ENCODE data around the gene GLYATL1B.
A peak's percentile ranks its signal among the peaks of the same experiment; 100 is the strongest.
"Not testable (repeated sequence)": the region's sequence is repeated elsewhere in the genome, so short reads cannot be mapped to it uniquely, and the experiment has no call there.

The GLYATL1B gene

DNA sequence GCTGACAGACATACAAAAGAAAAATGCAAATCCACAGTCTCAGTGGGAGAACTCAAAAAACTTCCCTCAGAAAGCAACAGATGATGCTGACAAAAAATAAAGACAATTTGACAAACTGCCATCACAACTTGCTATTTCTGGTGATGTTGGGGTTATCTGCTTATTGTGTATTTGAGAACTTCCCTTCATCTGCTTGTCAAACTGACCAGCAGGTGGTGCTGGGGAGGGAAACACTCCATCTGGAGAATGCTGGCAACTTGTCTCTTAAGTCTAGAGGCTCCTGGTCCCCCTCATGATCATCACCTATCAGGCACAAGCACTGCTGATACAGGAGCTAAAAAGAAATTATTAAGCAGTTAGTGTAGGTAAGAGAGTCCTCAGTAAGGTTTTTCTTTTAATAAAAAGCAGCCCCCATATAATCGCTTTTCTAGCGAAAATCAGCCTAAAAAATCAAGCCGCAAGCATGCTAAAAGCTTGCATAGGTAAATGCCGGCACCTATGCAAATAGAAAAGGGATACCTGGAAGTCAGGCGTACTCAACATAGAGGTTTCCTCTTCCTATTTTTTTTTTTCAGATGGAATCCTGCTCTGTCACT, 11.1 kb downstream of the GLYATL1B start:
- no peak for DNase-seq

DNA sequence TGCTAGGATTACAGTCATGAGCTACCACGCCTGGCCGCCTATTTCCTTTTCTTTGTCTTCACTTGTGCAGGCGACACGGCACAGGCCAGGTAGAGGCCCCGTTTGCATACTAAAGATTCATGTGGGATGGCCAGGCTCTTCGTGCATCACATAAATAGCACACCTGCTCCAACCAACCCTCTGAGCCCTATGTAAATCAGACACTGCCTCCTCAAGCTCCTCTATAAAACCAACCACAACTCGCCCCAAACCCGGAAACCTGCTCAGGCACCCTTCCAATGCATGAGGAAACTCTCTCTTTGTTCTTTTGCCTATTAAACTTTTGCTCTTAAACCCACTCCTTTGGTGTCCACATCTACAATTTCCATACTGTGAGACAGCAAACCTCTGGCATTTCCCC, 11.8 kb downstream of the GLYATL1B start:
- DNase-seq, result peak; percentile 71

DNA sequence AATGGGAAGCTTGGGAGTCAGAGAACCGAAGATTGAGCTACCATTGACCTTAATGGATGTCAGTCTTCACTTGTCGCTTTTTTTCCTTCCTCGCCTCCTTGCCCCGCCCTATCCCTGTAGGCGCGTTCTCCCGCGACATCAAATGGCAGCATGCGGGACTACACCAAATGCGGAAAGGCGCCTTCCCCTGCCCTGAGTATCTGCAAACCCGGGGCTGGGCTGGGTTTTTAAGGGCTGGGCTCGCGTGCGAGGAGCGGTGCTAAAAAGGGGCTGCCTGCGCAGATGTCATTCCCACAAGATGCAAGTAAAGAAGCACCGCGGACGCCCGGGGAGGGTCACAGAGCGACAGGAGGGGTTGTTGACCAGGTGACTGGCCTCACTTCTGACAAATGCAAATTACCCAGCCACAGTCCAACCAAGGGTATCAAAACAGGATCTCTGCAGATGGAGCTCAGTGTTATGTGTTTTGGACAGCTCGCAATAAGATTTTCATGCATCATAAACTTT, 16.2 kb downstream of the GLYATL1B start:
- peak; percentile 61 for DNase-seq

DNA sequence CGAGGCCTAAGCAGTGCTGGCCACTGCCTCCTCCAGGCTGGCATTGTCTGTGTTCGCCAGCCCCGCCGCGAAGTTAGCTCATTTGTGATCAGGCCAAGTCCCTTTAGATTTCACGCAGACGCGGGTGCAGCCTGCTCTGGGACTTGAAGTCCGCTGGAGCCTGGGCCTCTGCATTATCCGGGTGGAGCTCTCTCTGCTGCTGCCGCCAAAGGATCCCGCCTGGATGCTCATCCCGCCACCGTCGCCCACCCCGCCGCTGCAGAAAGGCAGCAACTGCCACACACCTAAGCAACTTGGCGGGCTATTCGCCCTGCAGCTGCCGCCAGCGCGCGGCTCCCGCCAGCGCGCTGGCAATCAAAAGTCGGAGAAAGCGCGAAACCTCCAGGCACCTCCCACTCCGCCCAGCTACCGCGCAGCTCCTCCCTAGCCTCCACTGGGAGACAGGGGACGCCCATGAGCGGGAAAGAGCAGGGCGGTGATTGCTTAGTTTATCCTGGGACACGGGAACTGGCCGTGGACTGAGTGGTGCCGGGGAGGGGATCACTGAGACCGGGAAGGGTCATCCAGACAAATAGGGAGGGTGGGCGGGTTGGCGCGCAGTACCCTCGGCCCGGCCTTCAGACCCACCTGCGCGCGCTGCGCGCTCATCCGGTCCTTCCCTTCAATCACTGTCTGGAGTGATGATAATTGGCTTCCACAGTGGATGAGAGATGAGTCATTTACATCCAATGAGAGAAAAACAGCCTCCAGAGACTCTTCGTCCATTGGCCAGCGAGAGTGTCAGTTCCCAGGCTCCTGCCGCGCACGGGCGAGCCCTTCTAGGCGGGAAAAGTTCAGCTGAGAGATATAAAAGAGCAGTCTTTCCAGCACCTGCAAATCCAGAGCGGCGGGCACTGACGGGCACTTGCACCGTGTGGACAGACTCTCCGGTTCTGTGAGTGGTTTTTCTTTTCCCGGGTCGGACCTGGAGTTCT, 20.5 kb downstream of the GLYATL1B start, which contains the start of gene FAM111B:
FAM111B (plus strand) TSS at position 875 of the 974 bp plus-strand sequence. CDS start 2,389 bp downstream, outside the sequence.
- peak; percentile 98 for DNase-seq

DNA sequence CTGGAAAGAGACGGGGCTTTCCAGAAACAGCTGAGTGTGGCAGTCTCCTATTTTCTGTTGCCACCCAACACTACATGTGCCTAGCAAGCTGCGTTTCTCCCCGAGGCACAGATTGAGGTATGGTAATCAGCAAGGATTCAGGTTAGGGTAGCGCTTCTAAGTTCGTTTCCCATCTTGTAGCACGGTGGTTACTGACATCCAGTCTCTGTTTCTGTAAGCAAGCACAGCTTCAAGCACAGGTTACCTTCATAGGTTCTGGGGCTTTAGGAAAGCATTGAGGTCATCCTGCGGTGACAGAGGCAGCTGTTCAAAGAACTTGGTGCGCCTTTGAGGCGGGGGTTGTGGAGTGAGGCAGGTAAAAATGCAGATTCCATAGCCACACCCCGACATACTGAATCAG, 21.6 kb downstream of the GLYATL1B start:
- DNase-seq, result not testable (repeated sequence)

DNA sequence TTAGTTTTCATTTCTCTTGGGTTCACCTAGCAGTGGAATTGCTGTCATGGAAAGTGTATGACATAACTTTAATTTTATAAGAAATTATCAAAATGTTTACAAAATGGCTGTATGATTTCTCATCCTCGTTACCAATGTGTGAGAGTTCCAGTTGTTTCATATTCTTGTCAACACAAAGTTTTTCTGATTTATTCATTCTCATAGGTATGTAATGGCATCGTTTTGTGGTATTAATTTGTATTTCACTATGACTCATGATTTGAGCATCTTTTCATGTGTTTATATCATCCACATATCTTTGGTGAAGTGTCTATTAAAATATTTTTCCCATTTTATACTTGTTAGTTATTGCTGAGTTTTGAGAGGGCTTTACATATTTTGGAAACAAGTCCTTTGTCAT, 26.4 kb downstream of the GLYATL1B start:
- no peak for DNase-seq

DNA sequence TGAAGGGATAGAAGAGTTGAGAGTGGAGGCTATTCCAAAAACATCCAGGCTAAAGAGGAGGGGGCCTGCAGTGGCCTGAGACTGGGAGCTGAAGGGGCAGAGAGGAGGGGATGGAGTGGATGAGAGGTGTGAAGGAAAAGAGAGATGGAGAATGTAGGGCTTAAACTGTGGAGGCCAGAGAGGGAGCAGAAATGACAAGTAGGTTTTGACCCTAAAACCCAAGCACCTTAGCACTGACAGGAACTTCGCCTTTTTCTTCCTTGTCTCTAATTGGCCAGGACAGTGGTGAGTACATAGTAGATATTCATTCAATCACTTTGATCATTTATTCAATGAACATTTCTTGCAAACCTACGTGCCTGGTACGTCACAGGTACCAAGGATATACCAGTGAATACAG, 28.2 kb downstream of the GLYATL1B start:
- DNase-seq, result no peak

DNA sequence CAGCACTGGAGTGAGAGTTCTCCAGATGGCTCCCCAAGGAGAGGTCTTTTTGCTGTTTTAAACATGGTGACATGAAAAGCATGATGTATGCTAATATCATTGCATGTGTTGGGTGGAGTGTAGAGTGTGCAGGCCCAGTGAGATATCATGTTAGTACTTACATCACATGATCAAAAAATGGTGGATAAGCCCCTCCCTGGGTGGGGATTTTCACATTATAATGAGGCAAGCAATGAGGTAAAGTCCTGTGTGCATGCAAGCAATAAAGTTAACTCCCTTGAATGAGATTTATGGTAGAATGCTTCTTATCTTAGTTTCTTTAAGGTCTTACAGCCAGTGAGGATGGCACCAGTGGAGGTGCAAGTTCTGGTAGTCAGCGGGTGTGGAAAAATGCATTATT, 29.4 kb downstream of the GLYATL1B start:
- no peak for DNase-seq

DNA sequence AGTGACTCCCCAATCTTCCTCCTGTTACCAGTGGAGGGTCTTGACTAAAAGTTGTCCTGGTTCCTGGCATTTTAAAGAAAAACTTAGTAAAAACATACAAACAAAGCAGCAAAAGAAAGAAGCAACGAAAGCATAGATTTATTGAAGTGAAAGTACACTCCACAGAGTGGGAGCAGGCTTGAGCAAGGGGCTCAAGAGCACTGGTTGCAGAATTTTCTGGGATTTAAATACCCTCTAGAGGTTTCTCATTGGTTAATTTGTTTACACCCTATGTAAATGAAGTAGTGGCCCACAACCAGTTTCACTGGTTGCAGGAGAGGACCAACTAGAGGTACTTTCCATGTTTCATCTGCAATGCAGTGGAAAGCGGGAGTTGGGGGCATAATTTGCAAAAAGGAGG, 31.7 kb downstream of the GLYATL1B start:
- no peak for DNase-seq

DNA sequence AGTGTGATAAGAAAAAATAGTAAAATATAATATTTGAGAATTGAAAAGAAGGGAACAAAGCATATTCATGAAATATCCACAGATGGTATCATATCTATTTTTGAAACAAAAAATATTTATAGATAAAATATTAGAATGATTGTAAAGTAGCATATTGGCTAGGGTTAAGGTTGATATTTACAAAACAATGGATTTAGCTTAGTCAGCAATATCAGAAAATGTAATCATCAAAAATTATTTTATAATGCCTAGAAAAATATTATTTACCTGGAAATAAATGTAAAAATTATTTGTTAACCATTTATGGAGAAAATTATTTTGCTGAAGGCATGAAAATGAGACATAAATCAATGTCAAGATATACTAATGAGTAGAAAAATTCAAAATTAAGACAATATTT, 33.7 kb downstream of the GLYATL1B start:
- DNase-seq, result no peak

DNA sequence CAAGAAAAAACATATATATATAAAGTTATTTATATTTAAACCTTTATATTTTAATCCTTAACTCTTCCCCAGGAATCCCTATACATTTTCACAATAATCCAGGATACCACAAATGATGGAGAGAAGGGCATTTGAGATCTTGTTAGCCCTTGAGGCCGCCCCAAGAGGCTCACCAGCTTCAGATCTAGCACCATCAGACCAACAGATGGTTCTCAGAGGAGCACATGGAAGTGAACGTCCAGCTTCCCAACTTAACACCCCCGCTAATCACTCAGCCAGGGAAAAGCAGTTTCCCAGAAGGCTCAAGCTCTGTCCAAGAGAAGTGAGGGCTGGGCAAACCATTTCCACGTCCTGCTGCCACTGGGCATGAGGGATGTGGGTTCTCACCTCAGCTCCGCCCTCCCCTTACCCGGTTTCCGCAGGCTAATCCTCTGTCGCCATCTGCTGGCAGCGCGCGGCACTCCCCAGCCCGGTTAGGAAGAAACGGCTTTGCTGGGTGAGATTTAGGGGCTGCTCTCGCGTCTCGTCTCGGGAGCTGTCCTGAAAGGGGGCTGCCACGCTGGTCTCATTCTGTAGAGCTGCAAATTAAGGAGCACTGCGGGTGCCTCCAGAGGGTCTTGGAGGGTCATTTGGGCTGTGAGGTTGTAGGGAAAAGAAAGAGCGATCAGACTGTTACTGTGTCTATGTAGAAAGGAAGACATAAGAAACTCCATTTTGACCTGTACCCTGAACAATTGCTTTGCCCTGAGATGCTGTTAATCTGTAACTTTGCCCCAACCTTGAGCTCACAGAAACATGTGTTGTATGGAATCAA, 49.7 kb downstream of the GLYATL1B start:
- no peak for DNase-seq

DNA sequence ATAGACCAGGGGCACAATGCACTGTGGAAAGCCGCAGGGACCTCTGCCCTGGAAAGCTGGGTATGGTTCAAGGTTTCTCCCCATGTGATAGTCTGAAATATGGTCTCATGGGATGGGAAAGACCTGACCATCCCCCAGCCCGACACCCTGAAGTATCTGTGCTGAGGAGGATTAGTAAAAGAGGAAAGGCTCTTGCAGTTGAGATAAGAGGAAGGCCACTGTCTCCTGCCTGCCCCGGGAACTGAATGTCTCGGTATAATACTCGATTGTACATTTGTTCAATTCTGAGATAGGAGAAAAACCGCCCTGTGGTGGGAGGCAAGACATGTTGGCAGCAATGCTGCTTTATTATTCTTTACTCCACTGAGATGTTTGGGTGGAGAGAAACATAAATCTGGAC, 50.4 kb downstream of the GLYATL1B start:
- not testable (repeated sequence) for DNase-seq

DNA sequence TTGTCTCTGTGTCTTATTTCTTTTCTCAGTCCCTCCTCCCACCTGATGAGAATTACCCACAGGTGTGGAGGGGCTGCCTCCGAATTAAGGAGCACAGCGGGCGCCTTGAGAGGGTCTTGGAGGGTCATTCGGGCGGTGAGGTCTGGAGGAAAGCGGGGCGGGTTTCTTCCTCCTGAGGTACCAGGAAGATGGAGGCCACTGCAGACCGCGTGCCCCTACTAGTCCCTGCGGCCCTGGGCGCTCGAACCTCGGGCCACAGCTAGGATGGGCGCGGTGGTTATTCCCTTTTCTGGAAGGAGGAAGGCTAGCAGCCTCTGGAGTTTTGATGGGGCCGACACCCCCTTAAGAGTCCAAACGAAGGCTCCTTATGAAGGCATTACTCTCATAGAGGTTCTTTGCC, 51.1 kb downstream of the GLYATL1B start:
- no peak for DNase-seq

DNA sequence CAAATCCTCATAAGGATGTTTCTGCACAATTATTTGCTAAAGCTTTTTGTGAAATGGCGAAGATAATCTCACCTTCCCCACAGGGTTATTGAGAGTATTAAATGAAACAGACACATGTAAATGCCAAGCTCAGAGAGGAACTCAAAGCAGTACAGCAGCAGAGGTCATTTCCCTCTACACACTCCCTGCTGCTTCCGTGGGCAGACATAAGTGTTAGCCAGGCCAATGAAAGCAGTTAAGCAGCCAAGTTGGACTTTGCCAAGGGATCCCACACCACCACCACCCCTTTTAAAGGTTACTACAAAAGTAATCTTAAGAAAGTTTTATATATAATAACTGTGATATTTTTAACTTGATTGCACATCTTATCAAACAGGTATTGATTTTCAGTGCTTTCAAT, 52.5 kb downstream of the GLYATL1B start:
- DNase-seq, result no peak

DNA sequence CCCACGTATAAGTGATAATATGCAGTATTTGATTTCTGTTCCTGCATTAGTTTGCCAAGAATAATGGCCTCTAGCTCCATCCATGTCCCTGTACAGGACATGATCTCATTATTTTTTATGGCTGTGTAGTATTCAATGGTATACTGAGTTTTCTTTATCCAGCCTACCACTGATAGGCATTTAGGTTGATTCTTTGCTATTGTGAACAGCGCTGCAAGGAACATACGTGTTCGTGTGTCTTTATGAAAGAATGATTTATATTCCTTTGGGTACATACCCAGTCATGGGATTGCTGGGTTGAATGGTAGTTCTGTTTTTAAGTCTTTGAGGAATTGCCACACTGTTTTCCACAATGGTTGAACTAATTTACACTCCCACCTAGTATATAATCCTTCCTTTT, 55.1 kb downstream of the GLYATL1B start:
- no peak for DNase-seq

DNA sequence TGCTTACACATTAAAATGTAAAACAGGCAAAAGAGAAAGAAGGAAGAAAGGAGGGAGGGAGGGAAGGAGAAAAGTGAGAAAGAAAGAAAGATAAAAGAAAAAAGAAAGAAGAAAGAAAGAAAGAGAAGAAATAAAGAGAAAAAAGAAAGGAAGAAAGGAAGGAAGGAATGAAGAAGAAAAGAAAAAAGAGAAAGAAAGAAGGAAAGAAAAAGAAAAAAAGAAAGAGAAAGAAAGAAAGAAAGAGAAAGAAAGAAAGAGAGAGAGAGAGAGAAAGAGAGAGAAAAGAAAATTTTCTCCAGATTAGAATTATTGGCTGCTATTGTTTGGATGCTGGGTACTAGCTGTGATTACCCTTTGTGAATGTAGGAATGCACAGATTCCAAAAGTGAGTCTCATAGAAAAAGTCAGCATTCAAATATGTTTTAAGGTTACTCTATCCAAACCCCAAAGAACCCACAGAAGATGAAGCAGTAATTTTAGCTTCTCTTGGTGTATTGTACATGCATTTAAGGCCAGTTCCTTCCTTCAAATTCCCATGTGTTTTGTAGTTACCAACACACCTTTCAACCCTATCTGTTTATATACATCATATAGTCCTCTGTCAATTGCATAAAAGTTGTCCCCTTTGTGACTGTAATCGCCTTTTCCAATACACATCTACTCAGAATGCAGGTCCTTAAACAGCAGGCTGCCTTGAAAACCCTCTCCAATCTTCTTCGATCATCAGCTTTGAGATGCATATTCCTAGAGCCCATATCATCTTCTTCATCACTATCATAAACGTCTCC, 55.8 kb downstream of the GLYATL1B start:
- no peak for DNase-seq

DNA sequence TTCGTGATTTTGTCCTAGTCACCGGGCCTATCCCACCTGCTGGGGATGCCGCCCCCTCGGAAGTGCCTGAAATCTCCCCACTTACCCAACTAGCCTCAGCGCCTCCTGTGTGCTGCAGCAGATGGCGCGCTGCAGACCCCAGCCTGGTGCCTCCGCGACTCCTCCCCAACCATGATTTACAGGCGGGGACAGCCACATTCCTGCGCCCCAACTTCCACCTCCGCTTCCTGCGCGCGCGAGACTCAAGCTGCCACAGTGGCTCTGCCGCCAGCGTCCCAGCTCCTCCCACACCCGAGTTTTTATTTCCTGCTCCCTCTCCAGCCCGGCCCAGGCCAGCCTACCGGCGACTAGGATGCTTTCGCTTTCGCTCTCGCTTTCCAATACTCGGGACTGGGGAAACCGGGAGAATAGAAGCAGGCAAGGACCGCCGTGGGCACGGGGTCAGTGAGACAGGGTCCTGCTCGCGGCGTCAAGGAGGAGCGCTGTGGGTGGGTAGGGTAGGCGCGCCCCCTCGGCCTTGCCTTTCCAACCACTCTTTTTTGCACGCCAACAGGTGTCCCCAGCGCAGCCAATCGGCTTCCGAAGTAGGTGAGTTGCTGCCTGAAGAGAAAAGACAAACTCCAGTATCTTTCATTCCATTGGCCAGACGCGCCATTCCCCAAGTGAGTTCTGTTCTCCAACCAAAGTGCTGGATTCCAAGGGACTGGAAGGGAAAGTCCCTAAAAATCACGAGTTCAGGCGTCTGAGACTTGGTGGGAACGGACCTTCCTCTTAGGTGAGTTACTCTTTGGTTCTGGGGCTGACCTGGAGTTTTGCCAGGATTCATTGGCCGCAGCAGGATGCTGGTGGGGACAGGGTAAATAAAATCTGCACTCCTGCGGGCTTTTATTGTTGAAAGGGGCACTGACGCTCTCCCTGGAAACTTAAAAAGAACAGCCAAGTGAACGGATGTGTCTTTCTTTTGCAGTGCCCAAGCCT, 56.7 kb downstream of the GLYATL1B start, which contains the start of gene FAM111A:
FAM111A (plus strand) TSS at position 327 of the 978 bp plus-strand sequence. CDS start 6,017 bp downstream, outside the sequence.
- peak; percentile 94 for DNase-seq

DNA sequence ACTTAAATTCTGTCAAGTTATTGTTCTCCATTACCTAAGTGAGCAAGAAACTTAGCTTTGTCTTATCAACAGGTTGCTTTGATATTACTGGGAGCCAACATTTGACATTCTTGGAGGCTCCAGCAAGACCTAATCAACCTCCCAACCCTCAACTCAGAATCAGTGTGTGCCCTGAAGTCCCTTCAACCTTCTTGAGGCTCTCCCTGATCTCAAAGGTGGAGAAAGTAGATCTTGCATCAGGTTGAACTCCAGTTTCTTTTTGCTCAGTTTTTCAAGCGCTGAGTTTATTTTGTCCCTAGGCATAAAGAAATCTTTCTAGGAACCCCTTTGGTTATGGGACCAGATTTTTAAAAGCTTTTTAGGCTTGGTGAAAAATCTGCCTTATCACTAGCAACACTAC, 58.0 kb downstream of the GLYATL1B start:
- peak; percentile 16 for DNase-seq

All from DMS79 (cell line).